ENCODE measurements around the gene BSG.

BSG gene

GRCh38 chr19:607301-608154 lies 35.1 kb downstream of the BSG start:
- H3K4me2 ChIP-seq (ENCODE audit: low read length): no peak overlapping the region
- no peaks in the 10 kb centered on the region for H3K9me3 ChIP-seq (ENCODE audit: control insufficient read depth, low read length)
- H3K9ac ChIP-seq: no peak overlapping the region
- no peaks in the 10 kb centered on the region for H3K36me3 ChIP-seq (ENCODE audit: control insufficient read depth, insufficient read depth, low read length)
- H3K27ac ChIP-seq: no peak overlapping the region
- TF ChIP-seq, protein P1, sequence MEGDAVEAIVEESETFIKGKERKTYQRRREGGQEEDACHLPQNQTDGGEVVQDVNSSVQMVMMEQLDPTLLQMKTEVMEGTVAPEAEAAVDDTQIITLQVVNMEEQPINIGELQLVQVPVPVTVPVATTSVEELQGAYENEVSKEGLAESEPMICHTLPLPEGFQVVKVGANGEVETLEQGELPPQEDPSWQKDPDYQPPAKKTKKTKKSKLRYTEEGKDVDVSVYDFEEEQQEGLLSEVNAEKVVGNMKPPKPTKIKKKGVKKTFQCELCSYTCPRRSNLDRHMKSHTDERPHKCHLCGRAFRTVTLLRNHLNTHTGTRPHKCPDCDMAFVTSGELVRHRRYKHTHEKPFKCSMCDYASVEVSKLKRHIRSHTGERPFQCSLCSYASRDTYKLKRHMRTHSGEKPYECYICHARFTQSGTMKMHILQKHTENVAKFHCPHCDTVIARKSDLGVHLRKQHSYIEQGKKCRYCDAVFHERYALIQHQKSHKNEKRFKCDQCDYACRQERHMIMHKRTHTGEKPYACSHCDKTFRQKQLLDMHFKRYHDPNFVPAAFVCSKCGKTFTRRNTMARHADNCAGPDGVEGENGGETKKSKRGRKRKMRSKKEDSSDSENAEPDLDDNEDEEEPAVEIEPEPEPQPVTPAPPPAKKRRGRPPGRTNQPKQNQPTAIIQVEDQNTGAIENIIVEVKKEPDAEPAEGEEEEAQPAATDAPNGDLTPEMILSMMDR (IDR thresholded peaks at IDR 0.05): no peak
- H2AFZ ChIP-seq: no peak overlapping the region
- no peaks in the 10 kb centered on the region for H3K27me3 ChIP-seq (ENCODE audit: control insufficient read depth, insufficient read depth, low read length)
- H3K4me1 ChIP-seq: no peaks in the 10 kb centered on the region
- H3K79me2 ChIP-seq: no peaks in the 10 kb centered on the region
- H3K4me3 ChIP-seq (ENCODE audit: low read depth, low read length): no peak overlapping the region

DNA sequence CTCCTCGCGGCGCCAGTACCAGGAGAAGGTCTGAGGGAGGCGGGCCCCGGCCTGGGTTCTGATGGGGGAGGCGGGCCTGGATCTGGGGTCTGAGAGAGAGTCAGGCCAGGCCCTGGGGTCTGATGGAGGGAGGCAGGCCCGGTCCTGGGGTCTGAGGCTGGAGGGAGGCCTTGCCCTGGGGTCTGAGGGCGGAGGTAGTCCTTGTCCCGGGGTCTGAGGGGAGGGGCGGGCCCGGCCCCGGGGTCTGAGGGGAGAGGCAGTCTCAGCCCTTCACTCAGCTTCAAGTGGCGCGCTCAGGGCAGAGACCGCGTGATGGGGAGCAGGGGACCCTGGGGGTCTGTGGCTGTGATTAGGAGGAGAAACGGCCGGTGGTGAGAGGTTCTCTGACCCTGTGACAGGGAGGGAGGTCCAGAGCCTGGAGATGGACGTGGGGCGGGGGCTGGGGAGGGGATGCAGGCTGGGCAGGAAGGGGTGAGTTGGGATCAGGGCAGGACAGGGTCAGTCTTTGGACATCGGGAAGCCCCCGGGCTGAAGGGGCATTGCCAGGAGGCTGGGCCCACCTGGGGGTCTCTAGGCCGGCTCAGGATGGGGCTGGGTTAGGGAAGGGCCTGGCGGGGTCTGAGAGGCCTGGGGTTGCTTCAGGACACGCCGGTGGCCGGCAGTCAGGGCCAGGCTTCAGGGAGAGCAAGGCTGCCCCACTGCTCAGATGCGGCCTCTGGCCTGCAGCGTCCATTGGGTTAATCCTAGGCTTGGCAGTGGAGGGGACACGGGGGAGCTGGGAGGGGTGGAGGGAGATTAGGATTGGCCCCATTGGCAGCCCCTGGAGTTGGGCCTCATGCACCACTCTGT lies 36.0 kb downstream of the BSG start:
- no peak overlapping the region for H3K4me2 ChIP-seq (ENCODE audit: low read length)
- H3K4me1 ChIP-seq: no peaks in the 10 kb centered on the region
- H3K9ac ChIP-seq: no peak overlapping the region
- no peak overlapping the region for H3K27ac ChIP-seq
- TF ChIP-seq, protein P1 (IDR thresholded peaks at IDR 0.05): no peak
- H3K4me3 ChIP-seq (ENCODE audit: low read depth, low read length): no peak overlapping the region
- no peaks in the 10 kb centered on the region for H3K27me3 ChIP-seq (ENCODE audit: control insufficient read depth, insufficient read depth, low read length)
- H3K36me3 ChIP-seq (ENCODE audit: control insufficient read depth, insufficient read depth, low read length): no peaks in the 10 kb centered on the region
- H3K79me2 ChIP-seq: no peaks in the 10 kb centered on the region
- no peak overlapping the region for H2AFZ ChIP-seq
- no peaks in the 10 kb centered on the region for H3K9me3 ChIP-seq (ENCODE audit: control insufficient read depth, low read length)

- Histone ChIP-seq H3K9ac (no peak overlapping the region), H3K27me3 (ENCODE audit: control insufficient read depth, insufficient read depth, low read length) (no peaks in the 10 kb centered on the region), H3K4me1 (no peaks in the 10 kb centered on the region), H3K79me2 (no peaks in the 10 kb centered on the region), H3K4me2 (ENCODE audit: low read length) (no peak overlapping the region), H2AFZ (no peak overlapping the region), H3K36me3 (ENCODE audit: control insufficient read depth, insufficient read depth, low read length) (no peaks in the 10 kb centered on the region), H3K4me3 (ENCODE audit: low read depth, low read length) (no peak overlapping the region), H3K9me3 (ENCODE audit: control insufficient read depth, low read length) (no peaks in the 10 kb centered on the region), H3K27ac (no peak overlapping the region)
- TF ChIP-seq, protein P1 (IDR thresholded peaks at IDR 0.05): no peak
These were observed 36.6 kb downstream of the BSG start for GRCh38 chr19:609004-609346.

DNA sequence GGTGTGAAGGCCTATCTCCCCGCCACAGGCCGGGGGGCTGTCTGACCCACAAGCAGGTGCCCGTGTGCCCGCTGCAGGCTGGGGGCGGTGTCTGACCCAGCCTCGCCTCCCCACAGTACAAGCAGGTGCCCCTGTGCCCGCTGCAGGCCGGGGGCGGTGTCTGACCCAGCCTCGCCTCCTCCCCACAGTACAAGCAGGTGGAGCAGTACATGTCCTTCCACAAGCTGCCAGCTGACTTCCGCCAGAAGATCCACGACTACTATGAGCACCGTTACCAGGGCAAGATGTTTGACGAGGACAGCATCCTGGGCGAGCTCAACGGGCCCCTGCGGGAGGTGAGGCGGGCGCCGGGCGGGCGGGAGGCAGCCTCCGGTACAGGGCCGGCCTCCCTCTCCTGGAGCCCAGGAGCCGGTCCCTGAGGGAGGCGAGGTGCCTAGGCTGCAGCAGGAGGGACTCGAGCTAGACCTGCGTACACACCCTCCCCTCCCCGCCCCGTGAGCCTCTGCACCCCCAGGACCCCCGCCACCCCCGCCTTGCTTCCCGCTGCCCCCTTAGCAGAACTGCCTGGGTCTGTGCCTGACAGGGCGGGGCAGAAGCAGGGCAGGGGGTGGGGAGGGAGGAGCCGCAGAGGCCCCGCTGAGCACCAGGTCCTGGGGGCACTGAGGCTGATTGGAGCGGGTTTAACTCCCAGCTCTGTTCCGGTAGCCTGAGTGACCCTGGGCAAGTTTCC lies 37.8 kb downstream of the BSG start:
- Histone ChIP-seq H3K9ac (no peak overlapping the region), H3K4me2 (ENCODE audit: low read length) (no peak overlapping the region), H3K9me3 (ENCODE audit: control insufficient read depth, low read length) (no peaks in the 10 kb centered on the region), H3K4me3 (ENCODE audit: low read depth, low read length) (no peak overlapping the region), H3K79me2 (no peaks in the 10 kb centered on the region), H3K36me3 (ENCODE audit: control insufficient read depth, insufficient read depth, low read length) (no peaks in the 10 kb centered on the region), H2AFZ (no peak overlapping the region), H3K27me3 (ENCODE audit: control insufficient read depth, insufficient read depth, low read length) (no peaks in the 10 kb centered on the region), H3K27ac (no peak overlapping the region), H3K4me1 (no peaks in the 10 kb centered on the region)
- TF ChIP-seq, protein P1 (IDR thresholded peaks at IDR 0.05): no peak

All from parathyroid adenoma (tissue), 2 donors.